ENCODE measurements around the gene TMEM204.

TMEM204 gene

GRCh38 chr16:1564325-1564724, 30.9 kb downstream of the TMEM204 start:
- H3K4me3 ChIP-seq (ENCODE audit: low read depth, low read length), result no peak overlapping the region
- TF ChIP-seq CTCF (IDR thresholded peaks at IDR 0.05; ENCODE audit: control insufficient read depth, extremely low read depth, insufficient read depth), result no peak
- no peak for DNase-seq (ENCODE audit: low read depth)

GRCh38 chr16:1565083-1565805, 31.8 kb downstream of the TMEM204 start:
- TF ChIP-seq CTCF (IDR thresholded peaks at IDR 0.05; ENCODE audit: control insufficient read depth, extremely low read depth, insufficient read depth), result no peak
- H3K4me3 ChIP-seq (ENCODE audit: low read depth, low read length), result no peak overlapping the region
- DNase-seq (ENCODE audit: low read depth), result no peak

GRCh38 chr16:1567988-1568387, 34.5 kb downstream of the TMEM204 start:
- no peak overlapping the region for H3K4me3 ChIP-seq (ENCODE audit: low read depth, low read length)
- no peak for TF ChIP-seq CTCF (IDR thresholded peaks at IDR 0.05; ENCODE audit: control insufficient read depth, extremely low read depth, insufficient read depth)

GRCh38 chr16:1571012-1571671, 37.7 kb downstream of the TMEM204 start:
- TF ChIP-seq CTCF (IDR thresholded peaks at IDR 0.05; ENCODE audit: control insufficient read depth, extremely low read depth, insufficient read depth), result no peak
- no peak overlapping the region for H3K4me3 ChIP-seq (ENCODE audit: low read depth, low read length)
- DNase-seq (ENCODE audit: low read depth), result no peak

More at GRCh38 chr16:1567988-1568387, 34.5 kb downstream of the TMEM204 start:
- DNase-seq (ENCODE audit: low read depth), result no peak

- no peak for DNase-seq (ENCODE audit: low read depth)
- no peak overlapping the region for H3K4me3 ChIP-seq (ENCODE audit: low read depth, low read length)
- no peak for TF ChIP-seq CTCF (IDR thresholded peaks at IDR 0.05; ENCODE audit: control insufficient read depth, extremely low read depth, insufficient read depth)
Observed at GRCh38 chr16:1572673-1573072, 39.2 kb downstream of the TMEM204 start.

GRCh38 chr16:1573301-1573700, 39.8 kb downstream of the TMEM204 start:
- H3K4me3 ChIP-seq (ENCODE audit: low read depth, low read length), result no peak overlapping the region
- DNase-seq (ENCODE audit: low read depth), result no peak
- no peak for TF ChIP-seq CTCF (IDR thresholded peaks at IDR 0.05; ENCODE audit: control insufficient read depth, extremely low read depth, insufficient read depth)
